PFSK-1 (cell line): ENCODE measurements around the gene CLN6.

ENCODE experiments used
- FOXP2 ChIP-seq: optimal IDR thresholded peaks from 2 replicates; pipeline ENCODE3; 2011; ENCODE audit warnings: borderline replicate concordance, control low read depth, inconsistent platforms; ENCODE audit not compliant: insufficient read depth; ENCODE audit errors: extremely low read length, extremely low read depth
- POLR2AphosphoS5 ChIP-seq: IDR thresholded peaks from 2 replicates; pipeline ENCODE4 v1.6.1; 2012; ENCODE audit warnings: low read depth, mild to moderate bottlenecking, control low read depth, low read length, moderate library complexity
- REST ChIP-seq, 2 experiments: IDR thresholded peaks; 2 replicates each; pipeline versions ENCODE4 v1.6.1 to v1.8.0; 2011 to 2012; ENCODE audit warnings: low read depth in 2 of 2, low read length in 2 of 2, control low read depth in 1 of 2, inconsistent platforms in 1 of 2, mild to moderate bottlenecking in 1 of 2, moderate library complexity in 1 of 2; ENCODE audit not compliant: insufficient read depth in 1 of 2
- SIN3A ChIP-seq: IDR thresholded peaks from 2 replicates; pipeline ENCODE4 v1.6.1; 2012; ENCODE audit warnings: mild to moderate bottlenecking, low read length, moderate library complexity, borderline replicate concordance; ENCODE audit not compliant: insufficient read depth
- TAF1 ChIP-seq: IDR thresholded peaks from 2 replicates; pipeline ENCODE4 v1.6.1; 2012; ENCODE audit warnings: low read length, control low read depth, borderline replicate concordance; ENCODE audit not compliant: insufficient read depth

Gene CLN6

GRCh38 chr15:68184616-68185480, 44.7 kb downstream of the CLN6 start:
- TF ChIP-seq REST (IDR thresholded peaks at IDR 0.05; ENCODE audit: insufficient read depth in 1 of 2, low read depth in 2 of 2, low read length in 2 of 2) (no peak), POLR2AphosphoS5 (no peak), SIN3A (no peak), FOXP2 (no peak), TAF1 (no peak)

- TF ChIP-seq REST (IDR thresholded peaks at IDR 0.05; ENCODE audit: insufficient read depth in 1 of 2, low read depth in 2 of 2, low read length in 2 of 2) (no peak), TAF1 (no peak), FOXP2 (no peak), POLR2AphosphoS5 (no peak), SIN3A (no peak)
These were observed 45.8 kb downstream of the CLN6 start for GRCh38 chr15:68183616-68184315.

GRCh38 chr15:68177742-68178141, 51.8 kb downstream of the CLN6 start:
- TF ChIP-seq SIN3A = no peak
- no peak for TF ChIP-seq FOXP2
- TF ChIP-seq TAF1 = no peak

GRCh38 chr15:68176601-68177000, 52.9 kb downstream of the CLN6 start:
- no peak for TF ChIP-seq TAF1
- TF ChIP-seq POLR2AphosphoS5 = no peak
- TF ChIP-seq REST (IDR thresholded peaks at IDR 0.05; ENCODE audit: insufficient read depth in 1 of 2, low read depth in 2 of 2, low read length in 2 of 2) = no peak
- no peak for TF ChIP-seq SIN3A
- TF ChIP-seq FOXP2 = no peak

- TF ChIP-seq SIN3A (no peak), POLR2AphosphoS5 (no peak), FOXP2 (no peak), REST (IDR thresholded peaks at IDR 0.05; ENCODE audit: insufficient read depth in 1 of 2, low read depth in 2 of 2, low read length in 2 of 2) (no peak), TAF1 (no peak)
These were observed 54.0 kb downstream of the CLN6 start for GRCh38 chr15:68175526-68175925.
